Measurements from ENCODE around the gene PFKL.
"Not testable (repeated sequence)": the region's sequence is repeated elsewhere in the genome, so short reads cannot be mapped to it uniquely, and the experiment has no call there.

The PFKL gene

DNA sequence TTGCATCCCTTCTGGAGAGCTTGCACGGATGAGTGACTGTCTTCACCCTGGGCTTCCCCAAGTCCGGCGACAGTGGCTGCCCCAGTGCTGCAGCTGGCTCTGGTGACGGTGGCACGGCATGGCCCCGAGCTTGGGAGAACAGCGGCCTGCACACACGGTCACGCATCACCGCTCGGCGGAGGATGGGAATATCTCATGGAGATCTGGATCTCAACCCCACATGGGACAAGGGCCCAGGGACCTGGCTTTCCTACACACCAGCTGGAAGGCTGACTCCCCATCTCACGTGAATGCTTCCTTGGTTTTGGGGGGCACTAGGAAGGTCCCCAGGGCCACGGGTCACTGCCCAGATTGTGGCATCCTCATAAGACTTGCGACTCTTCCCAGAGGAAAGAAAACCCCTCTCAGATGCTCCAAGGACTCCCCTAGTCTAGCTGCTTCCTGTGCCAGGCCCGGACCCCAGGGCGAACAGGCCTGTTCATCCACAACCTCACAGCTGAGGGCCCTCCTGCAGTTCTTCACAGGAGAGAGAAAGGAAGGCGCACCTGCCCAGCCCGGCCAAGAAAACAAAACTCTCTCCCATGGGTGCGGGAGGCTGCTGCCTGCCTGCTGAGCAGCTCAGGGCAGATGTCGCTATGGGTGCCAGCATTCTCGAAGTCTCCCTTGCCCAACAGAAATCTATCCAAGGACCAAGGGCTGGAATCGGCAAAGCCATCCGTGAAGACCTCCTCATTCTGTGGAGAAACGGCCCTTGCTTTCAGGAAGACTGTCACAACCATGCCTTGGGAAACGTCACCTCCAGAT lies 29.4 kb downstream of the PFKL start:
- DNase-seq = no peak

GRCh38 chr21:44329971-44330681 lies 30.3 kb downstream of the PFKL start:
- no peak for DNase-seq

DNA sequence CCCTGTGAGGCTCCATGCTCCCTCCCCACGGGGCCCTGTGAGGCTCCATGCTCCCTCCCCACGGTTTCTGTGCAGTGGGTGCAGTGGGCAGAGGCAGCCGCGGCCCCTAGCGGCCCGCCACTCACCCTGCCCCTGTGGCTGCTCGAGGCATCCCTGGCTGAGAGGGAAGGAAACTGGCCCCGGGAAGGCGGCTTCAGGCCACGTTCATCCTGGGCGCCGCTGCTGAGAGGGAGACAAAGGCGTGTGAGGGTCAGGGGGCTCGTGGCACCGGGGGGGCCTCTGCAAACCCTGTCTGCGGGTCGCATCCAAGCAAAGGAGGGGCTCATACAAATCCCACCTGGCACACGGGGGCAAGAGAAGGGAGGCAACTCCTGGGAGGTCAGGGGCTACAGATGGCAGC lies 30.8 kb downstream of the PFKL start:
- no peak for DNase-seq

- DNase-seq = no peak
Observed at GRCh38 chr21:44331209-44331608, 31.4 kb downstream of the PFKL start.

- no peak for DNase-seq
Observed at GRCh38 chr21:44331650-44332307, 31.9 kb downstream of the PFKL start.

DNA sequence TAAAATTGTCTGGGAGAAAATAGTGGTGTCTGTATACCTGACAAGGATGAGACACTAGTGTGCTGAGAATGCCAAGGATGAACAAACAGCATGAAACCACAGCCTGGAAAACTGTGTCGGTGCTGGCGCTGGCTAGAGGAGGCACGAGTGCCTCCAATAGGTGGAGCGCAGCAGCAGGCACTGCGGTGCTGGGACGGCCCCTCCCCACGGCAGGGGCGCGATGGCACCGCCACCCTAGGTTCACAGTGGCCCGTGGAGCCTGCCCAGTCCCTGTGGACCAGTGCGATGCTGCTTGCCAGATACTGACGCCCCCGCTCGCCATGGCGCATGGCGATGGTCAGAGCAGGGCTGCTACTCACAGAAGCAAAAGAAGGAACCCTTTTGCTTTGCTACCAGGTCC lies 32.5 kb downstream of the PFKL start:
- DNase-seq = no peak

DNA sequence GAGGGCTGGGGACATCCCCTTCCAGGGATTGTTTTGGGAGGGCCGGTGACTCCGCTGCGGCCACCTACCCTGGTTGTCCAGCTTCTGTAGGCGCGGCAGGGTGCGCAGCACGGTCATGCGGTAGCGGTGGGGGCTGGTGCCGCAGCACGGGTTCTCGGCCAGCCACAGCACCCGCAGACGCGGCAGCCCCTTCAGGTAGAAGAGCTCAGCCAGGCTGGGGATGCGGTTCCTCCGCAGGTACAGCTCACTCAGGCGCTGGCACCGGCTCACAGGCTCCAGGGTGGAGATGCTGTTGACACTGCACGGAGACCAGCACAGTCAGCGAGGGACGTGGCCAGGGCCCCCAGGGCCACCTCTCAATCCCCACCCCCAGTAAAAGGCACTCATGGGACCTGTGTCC lies 33.1 kb downstream of the PFKL start:
- DNase-seq = no peak

- DNase-seq = no peak
Observed at GRCh38 chr21:44333509-44334328, 33.9 kb downstream of the PFKL start.

- no peak for DNase-seq
Observed at GRCh38 chr21:44334329-44335030, 34.6 kb downstream of the PFKL start.

DNA sequence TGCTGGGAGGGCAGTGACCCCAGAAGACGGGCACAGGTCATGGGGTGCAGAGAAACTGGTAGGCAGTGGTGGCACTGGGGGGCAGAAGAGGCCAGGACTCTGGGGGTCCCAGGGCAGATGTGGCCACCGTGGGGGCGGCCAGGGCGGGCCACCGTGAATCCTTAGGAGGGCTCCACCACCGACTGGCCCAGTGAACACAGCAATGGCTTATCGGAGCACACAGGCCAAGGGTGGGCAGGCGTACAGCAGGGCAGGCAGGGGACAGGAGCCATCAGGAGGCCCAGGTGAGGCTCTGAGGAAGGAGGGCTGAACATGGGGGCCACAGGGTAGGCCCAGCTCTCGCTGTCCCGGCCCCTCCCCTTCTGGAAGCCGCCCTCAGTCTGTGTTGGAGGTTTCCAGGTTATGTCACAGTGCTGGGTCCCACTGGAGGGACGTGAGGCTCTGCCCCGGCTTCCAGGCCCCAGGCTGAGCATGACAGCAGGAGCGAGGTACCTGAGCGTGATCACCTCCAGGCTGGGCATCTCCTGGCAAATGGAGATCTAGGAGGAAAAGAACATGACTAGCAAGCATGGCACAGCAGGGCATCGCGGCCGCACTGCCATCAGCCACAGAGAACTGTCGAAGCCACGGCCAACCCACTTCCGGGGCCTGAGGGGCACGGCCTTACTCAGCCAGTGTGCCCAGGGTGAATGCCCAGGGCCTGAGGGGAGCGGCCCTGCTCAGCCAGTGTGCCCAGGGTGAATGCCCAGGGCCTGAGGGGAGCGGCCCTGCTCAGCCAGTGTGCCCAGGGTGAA lies 35.6 kb downstream of the PFKL start:
- DNase-seq = no peak

- no peak for DNase-seq
Observed at GRCh38 chr21:44337449-44337848, 37.6 kb downstream of the PFKL start.

GRCh38 chr21:44337941-44338895 lies 38.4 kb downstream of the PFKL start:
- peak in 1 of 2 experiments; percentile 27 for DNase-seq

GRCh38 chr21:44338971-44339910 lies 39.4 kb downstream of the PFKL start, which contains the start of gene CFAP410:
CFAP410 (minus strand) TSS chr21:44339390; CDS start chr21:44339194, 196 bp downstream.
- DNase-seq = peak; percentile 94

GRCh38 chr21:44341726-44342458 lies 42.0 kb downstream of the PFKL start:
- not testable (repeated sequence) for DNase-seq

DNA sequence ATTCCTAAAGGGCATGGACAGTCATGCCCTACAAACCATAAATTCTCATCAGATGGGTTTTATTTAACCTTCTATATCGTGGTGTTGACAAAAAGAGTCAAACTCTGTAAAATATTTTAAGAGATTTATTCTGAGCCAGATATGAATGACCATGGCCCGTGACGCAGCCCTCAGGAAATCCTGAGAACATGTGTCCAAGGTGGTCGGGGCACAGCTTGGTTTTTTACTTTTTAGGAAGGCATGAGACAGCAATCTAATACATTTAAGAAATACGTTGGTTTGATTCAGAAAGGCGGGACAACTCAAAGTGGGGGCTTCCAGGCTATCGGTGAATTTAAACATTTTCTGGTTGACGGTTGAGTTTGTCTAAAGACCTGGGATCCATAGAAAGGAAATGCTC lies 43.1 kb downstream of the PFKL start:
- not testable (repeated sequence) for DNase-seq

DNA sequence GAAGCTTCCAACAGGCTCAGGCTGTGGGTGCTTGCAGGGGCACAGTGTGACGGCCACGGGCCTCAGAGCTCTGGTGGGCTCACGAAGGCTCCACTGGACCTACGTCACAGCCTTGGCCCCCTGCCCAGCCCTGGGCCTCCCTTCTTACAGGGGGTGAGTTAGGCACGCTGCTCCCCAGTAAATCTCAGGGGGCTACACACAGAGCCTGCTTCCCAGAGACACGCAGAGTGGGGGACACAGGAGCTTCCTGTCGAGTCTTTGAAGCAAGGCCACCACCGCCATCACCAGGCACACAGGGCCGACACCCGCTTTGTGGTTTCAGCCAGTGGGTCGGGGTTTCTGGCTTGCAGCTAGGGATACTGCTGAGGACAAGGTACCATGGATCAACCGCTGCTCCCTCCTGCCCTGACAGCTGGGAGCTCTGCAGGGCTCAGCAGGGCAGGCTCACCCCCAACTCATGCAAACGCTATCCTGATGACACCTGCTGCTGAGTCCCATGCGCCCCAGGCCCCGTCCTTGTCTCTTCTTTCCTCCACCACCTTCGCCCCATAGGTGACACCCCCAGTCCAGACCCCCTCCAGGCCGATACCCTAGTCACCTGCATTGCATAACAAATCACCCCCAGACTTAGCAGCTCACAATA lies 44.8 kb downstream of the PFKL start:
- no peak for DNase-seq

DNA sequence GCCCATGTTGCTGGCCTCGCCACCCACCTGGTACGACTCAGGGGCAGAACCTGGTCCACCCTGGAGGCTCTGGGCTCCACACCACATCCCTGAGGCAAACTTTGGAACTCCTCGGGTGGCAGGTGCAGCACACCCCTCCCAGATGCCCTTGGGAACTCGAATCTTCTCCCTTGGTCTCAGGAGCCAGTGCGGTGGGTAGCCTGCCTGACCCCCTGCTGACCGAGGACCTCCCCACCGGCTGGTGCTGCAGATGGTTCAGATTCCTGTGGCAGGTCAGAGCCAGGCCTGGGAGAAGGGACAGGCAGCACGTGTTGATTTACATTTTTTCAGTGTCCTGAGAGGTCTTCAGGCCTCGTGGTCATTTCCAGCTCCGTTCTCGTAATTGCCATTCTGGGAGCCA lies 45.6 kb downstream of the PFKL start:
- DNase-seq = no peak

All from stimulated activated CD4-positive, alpha-beta T cell treated with anti-CD3 and anti-CD28 coated beads, Interleukin-4, amount 100 ng/mL, for 4 hours (primary cell).